Right lobe of liver (tissue), 6 donors: ENCODE data around the gene AP5Z1. TPM values are rescaled to one million over a fixed set of nuclear protein-coding genes. Genes with fewer than 3 reads are reported as not detected.

ENCODE experiments used
- ATAC-seq, 4 donors: fragments of 200-7000 bp; cut with Tn5 transposase; one replicate each; pipeline ENCODE4 v1.9.1; 2020; ENCODE audit warnings: mild to moderate bottlenecking in 4 of 4, moderate library complexity in 4 of 4
- DNase-seq, 3 donors: peaks; one replicate each; pipeline ENCODE4 v3.0.0-alpha.2; 2020
- H3K27ac ChIP-seq, 3 donors: fragments of 200-600 bp; one replicate each; pipeline ENCODE4 v1.8.0; 2022
- H3K27me3 ChIP-seq, 2 donors: fragments of 200-600 bp; one replicate each; pipeline ENCODE4 v1.8.0; 2022
- H3K36me3 ChIP-seq, 4 donors: fragments of 200-600 bp; sonication (generic) in 1 of 4; one replicate each; pipeline versions ENCODE4 v1.5.1 to v1.8.0; 2017 to 2022; ENCODE audit warnings: control low read depth in 1 of 4
- H3K4me1 ChIP-seq, 4 donors: fragments of 200-600 bp; sonication (generic) in 1 of 4; one replicate each; pipeline versions ENCODE4 v1.5.1 to v1.8.0; 2017 to 2022; ENCODE audit warnings: control low read depth in 1 of 4
- H3K4me3 ChIP-seq, 3 donors: fragments of 200-600 bp; one replicate each; pipeline ENCODE4 v1.8.0; 2022
- H3K9me3 ChIP-seq, 4 donors: fragments of 200-600 bp; sonication (generic) in 1 of 4; one replicate each; pipeline versions ENCODE4 v1.5.1 to v1.8.0; 2017 to 2022; ENCODE audit warnings: control low read depth in 1 of 4
- CTCF ChIP-seq, 4 donors: fragments of 200-600 bp in 3 of 4; fragments of 450-650 bp in 1 of 4; IDR thresholded peaks; one replicate each; pipeline versions ENCODE4 v1.5.1 to v1.8.0; 2016 to 2022; ENCODE audit warnings: antibody characterized with exemption in 4 of 4, mild to moderate bottlenecking in 2 of 4
- POLR2A ChIP-seq: fragments of 450-650 bp; IDR thresholded peaks from one replicate; pipeline ENCODE4 v1.6.1; 2017; ENCODE audit warnings: antibody characterized with exemption, mild to moderate bottlenecking
- WGBS: methylation state at CpG from one replicate; pipeline ENCODE4 v1.1.6; 2018; ENCODE audit warnings: low coverage, low lambda C conversion rate; ENCODE audit not compliant: insufficient coverage; ENCODE audit errors: missing lambda C conversion rate; 5-methylcytosine and 5-hydroxymethylcytosine counted together
- intact Hi-C, 2 donors: fragments of 100-400 bp; cut with DNase I; formaldehyde crosslinking; loops; one replicate each; pipeline versions ENCODE4 v1.11.2 to v1.14.1; 2022
- long read RNA-seq: library from polyadenylated mRNA; unstranded; transcript quantifications from one replicate; pipeline ENCODE4 v2.0.0, GENCODE V29; 2019
- total RNA-seq, 6 experiments: library from RNA; depleted of rRNA in 2 of 6; stranded (reverse); fragments of >200 nt in 2 of 6; fragmentation: NEBNext Ultra II Directional in 3 of 6; extraction: Animal tissue kit (Norgen Biotek cat#: 25700) in 3 of 6; gene quantifications; one replicate each; pipeline versions ENCODE4 v1.1.0 to v1.2.4, GENCODE V29; 2016 to 2023
- donor health status: DM: no; HTN: yes; CAD: no.
- donor health status: DM: no; HTN: no; CAD: no.
- donor health status: DM: no; HTN: no; CAD: no.
- donor health status: DM: no; HTN: yes; CAD: no.
- donor health status: DM: no; HTN: yes; CAD: no.

AP5Z1 gene
- total RNA-seq = 10 to 100 TPM in 5 of 6 experiments, 1 to 10 TPM in 1; 9.7 to 23.6 (median 14.2) TPM
- long read RNA-seq = 0 reads

- TF ChIP-seq POLR2A (peak; percentile 74), CTCF (IDR thresholded peaks at IDR 0.05) (no peak)
- H3K4me1 ChIP-seq = peaks cover 0 to 22% (median 8%) of the 10 kb centered on the region in 4 donors
- H3K27ac ChIP-seq = peak within 1 kb of the TSS; percentile 95 to 96 (median 95)
- DNase-seq = peak; percentile 97 to 98 (median 98)
- peak; percentile 97 to 98 (median 97) for ATAC-seq
- peak within 1 kb of the TSS; percentile 93 to 99 (median 98) for H3K4me3 ChIP-seq
- H3K36me3 ChIP-seq = no peaks in the 10 kb centered on the region
- H3K27me3 ChIP-seq = no peaks in the 10 kb centered on the region
- no peaks in the 10 kb centered on the region for H3K9me3 ChIP-seq
- no CpG with 5 or more reads among the region's 55 CpGs for WGBS
- intact Hi-C loops = no loop called here
These were observed at the start of gene AP5Z1 for GRCh38 chr7:4775250-4775847. TSS of gene AP5Z1 (plus strand) at chr7:4775623. CDS start at chr7:4775716, 93 bp downstream.

GRCh38 chr7:4725850-4726450 lies 49.5 kb upstream of the AP5Z1 start:
- Histone ChIP-seq H3K9me3 (no peaks in the 10 kb centered on the region), H3K27ac (peak overlapping the region; percentile 94 to 98 (median 95)), H3K27me3 (no peaks in the 10 kb centered on the region), H3K36me3 (no peaks in the 10 kb centered on the region), H3K4me1 (peaks cover 0 to 22% (median 10%) of the 10 kb centered on the region in 4 donors), H3K4me3 (peak overlapping the region; percentile 53 to 67 (median 62))
- TF ChIP-seq POLR2A (no peak), CTCF (IDR thresholded peaks at IDR 0.05) (no peak)
- peak in 3 of 4 donors; percentile 4 to 29 (median 11) for ATAC-seq
- intact Hi-C loops = no loop called here
- WGBS = 21% methylated on average over 15 of the region's 15 CpGs
- DNase-seq = no peak

- Histone ChIP-seq H3K4me1 (peaks cover 0 to 22% (median 10%) of the 10 kb centered on the region in 4 donors), H3K9me3 (no peaks in the 10 kb centered on the region), H3K36me3 (no peaks in the 10 kb centered on the region), H3K27ac (peak overlapping the region; percentile 94 to 98 (median 95)), H3K27me3 (no peaks in the 10 kb centered on the region), H3K4me3 (no peak overlapping the region)
- ATAC-seq (no peak), DNase-seq (no peak)
- TF ChIP-seq CTCF (IDR thresholded peaks at IDR 0.05) (no peak), POLR2A (no peak)
- intact Hi-C loops = no loop called here
- WGBS = 53% methylated on average over 5 of the region's 9 CpGs
These were observed 48.9 kb upstream of the AP5Z1 start for GRCh38 chr7:4726566-4726965.

- H3K36me3 ChIP-seq = no peaks in the 10 kb centered on the region
- DNase-seq (no peak), ATAC-seq (no peak)
- WGBS = 93% methylated on average over 11 of the region's 20 CpGs
- H3K4me3 ChIP-seq = no peak overlapping the region
- TF ChIP-seq CTCF (IDR thresholded peaks at IDR 0.05) (no peak), POLR2A (no peak)
- H3K27ac ChIP-seq = no peak overlapping the region
- no peaks in the 10 kb centered on the region for H3K27me3 ChIP-seq
- intact Hi-C loops = no loop called here
- no peaks in the 10 kb centered on the region for H3K9me3 ChIP-seq
- peaks cover 0 to 22% (median 10%) of the 10 kb centered on the region in 4 donors for H3K4me1 ChIP-seq
These were observed 47.3 kb upstream of the AP5Z1 start for GRCh38 chr7:4727914-4728705.
